GM19043 (cell line): ENCODE results near the gene KRTAP9-3.
"Not testable (repeated sequence)": the region's sequence is repeated elsewhere in the genome, so short reads cannot be mapped to it uniquely, and the experiment has no call there.

ENCODE experiments used
- ATAC-seq: cut with Tn5 transposase; IDR thresholded peaks from one replicate; pipeline ENCODE4 v1.9.1; 2021; ENCODE audit warnings: low read depth; ENCODE audit not compliant: unreplicated experiment

KRTAP9-3 gene

DNA sequence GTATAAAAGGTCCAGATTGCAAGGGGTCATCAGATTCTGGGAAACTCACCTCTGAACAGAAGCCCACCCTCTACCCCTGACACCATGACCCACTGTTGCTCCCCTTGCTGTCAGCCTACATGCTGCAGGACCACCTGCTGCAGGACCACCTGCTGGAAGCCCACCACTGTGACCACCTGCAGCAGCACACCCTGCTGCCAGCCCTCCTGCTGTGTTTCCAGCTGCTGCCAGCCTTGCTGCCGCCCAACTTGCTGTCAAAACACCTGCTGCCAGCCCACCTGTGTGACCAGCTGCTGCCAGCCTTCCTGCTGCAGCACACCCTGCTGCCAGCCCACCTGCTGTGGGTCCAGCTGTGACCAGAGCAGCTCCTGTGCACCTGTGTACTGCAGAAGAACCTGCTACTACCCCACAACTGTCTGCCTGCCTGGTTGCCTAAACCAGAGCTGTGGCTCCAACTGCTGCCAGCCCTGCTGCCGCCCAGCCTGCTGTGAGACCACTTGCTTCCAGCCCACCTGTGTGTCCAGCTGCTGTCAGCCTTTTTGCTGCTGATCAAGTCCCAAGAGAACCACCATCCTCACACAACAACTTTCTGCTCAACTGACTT is 17.5 kb downstream of the KRTAP9-3 start, which contains the start of gene KRTAP9-4:
Gene KRTAP9-4 (plus strand): TSS at position 51 of the 604 bp plus-strand sequence. CDS start 34 bp downstream, at position 85.
- ATAC-seq, result not testable (repeated sequence)

GRCh38 chr17:41251261-41251660 is 19.0 kb downstream of the KRTAP9-3 start:
- ATAC-seq, result no peak

DNA sequence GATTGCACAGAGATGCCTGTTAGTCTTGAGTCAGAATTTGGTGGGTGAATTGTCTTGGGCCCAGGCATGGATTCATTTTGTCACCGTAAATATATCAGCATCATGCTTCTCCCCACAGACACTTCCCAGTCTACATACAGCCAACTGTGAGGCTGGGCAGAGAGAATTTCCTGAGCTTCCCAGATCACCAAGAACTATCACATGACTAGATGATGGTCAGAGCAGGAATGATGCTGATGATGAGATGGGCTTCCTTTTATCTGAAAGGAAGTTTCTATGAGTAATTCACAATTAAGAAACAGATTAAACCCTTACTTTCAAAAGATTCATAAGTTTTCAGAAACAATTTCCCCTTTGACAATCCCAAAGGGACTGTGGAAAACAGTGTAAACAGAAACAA is 22.6 kb downstream of the KRTAP9-3 start:
- no peak for ATAC-seq

- not testable (repeated sequence) for ATAC-seq
These were observed 23.4 kb downstream of the KRTAP9-3 start, which contains the start of gene KRTAP9-9 for GRCh38 chr17:41255381-41256290. KRTAP9-9 (plus strand) TSS chr17:41255384.

DNA sequence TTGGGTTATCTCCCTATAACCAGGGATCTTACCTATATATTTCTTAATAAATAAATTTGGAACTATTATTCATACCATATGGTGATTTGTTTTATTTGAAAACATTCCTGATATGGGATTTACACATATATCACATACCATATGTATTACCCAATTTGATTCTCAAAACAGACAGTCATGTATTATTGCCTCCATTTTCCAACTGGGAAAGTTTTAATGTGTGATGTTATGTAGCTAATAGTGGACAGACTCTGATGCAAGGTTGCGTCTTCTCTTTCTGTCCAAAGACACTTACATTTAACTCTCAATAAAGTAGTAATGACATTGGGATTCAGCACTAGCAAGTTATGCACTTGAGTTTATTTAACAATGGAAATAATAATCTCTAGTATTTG is 24.0 kb downstream of the KRTAP9-3 start:
- no peak for ATAC-seq

DNA sequence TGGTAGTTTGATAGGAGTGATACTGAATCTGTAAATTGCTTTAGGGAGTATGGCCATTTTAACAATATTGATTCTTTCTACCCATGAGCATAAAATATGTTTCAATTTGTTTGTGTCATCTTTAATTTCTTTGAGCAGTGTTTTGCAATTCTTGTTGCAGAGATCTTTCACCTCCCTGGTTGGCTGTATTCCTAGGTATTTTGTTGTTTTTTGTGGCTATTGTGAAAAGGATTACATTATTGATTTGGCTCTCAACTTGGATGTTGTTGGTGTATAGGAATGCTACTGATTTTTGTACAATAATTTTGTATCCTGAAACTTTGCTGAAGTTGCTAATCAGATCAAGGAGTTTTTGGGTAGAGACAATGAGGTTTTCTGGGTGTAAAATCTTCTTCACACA is 26.2 kb downstream of the KRTAP9-3 start:
- no peak for ATAC-seq

DNA sequence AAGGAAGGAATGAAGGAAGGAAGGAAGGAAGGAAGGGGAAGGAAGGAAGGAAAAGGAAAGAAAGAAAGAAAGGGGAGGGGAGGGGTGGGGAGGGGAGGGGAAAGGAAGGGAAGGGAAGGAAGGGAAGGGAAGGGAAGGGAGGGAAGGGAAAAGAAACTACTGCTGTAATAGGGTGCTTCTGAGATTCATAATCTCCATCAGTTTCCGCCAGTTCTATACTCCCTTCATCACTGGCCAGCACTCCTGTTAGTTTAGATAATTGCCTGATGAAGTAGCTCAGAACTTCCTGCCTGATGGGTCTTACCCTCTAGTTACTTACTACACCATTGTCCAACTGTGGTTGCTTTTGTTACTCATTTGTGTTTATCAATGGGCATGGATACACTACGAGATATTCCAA is 31.0 kb downstream of the KRTAP9-3 start:
- ATAC-seq, result no peak

- no peak for ATAC-seq
These were observed 32.4 kb downstream of the KRTAP9-3 start for GRCh38 chr17:41264599-41264998.

DNA sequence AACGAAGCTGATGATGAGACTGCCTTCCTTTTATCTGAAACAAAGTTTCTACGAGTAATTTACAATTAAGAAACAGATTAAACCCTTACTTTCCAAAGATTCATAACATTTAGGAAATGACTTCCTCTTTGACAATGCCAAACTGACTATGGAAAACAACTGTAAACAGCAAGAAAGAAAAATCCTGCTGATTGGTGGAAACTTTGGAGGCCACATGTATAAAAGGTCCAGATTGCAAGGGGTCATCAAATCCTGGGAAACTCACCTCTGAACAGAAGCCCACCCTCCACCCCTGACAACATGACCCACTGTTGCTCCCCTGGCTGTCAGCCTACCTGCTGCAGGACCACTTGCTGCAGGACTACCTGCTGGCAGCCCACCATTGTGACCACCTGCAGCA is 32.8 kb downstream of the KRTAP9-3 start, which contains the start of gene KRTAP9-6:
Gene KRTAP9-6 (plus strand): TSS at position 301 of the 400 bp plus-strand sequence. CDS start 0 bp downstream, at position 301.
- no peak for ATAC-seq

DNA sequence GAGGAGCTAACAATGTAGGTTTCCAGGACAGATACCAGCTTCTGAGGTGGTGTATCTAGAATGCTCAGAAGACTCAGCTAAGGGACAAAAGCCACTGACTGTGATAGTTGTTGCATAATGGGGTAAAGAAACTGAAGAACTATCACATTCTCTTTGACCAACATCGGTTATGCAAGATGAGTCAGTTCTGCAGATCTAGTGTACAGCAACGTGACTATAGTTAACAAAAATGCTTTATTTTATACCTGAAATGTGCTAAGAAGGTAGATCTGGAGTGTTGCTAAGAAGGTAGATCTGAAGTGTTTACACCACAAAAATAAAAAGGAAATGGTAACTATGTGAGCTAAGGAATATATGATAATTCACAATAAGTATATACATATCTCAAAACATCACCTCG is 35.5 kb downstream of the KRTAP9-3 start:
- no peak for ATAC-seq

- not testable (repeated sequence) for ATAC-seq
These were observed 39.1 kb downstream of the KRTAP9-3 start for GRCh38 chr17:41271323-41271722.

GRCh38 chr17:41271858-41272257 is 39.6 kb downstream of the KRTAP9-3 start:
- no peak for ATAC-seq

GRCh38 chr17:41275648-41276190 is 43.5 kb downstream of the KRTAP9-3 start, which contains the start of gene KRTAP9-7:
KRTAP9-7 (plus strand) TSS chr17:41275698; CDS start chr17:41275698, 0 bp downstream.
- ATAC-seq, result not testable (repeated sequence)

- no peak for ATAC-seq
These were observed 46.1 kb downstream of the KRTAP9-3 start for GRCh38 chr17:41278176-41278955.
